Endothelial cell of umbilical vein (primary cell): ENCODE measurements around the gene C12orf43. TPM values are rescaled to one million over a fixed set of nuclear protein-coding genes. Genes with fewer than 3 reads are reported as not detected.
A peak's percentile ranks its signal among the peaks of the same experiment; 100 is the strongest.

Experiments
- BruUV-seq: library from RNA; stranded (reverse); fragments of 400-500 nt; replicated peaks from 2 replicates; lab custom pipeline; 2021; lab: Mats Ljungman, UMichigan
- CTCF ChIA-PET: fragments of 300-600, 350-600 bp; sonication (Branson Sonifier 250); formaldehyde crosslinking; loops from one replicate; lab custom pipeline; 2021; ENCODE audit warnings: antibody characterized with exemption, inconsistent platforms; lab: Charles Lee
- POLR2A ChIA-PET: fragments of 300-600, 350-600 bp; sonication (Branson Sonifier 250); formaldehyde crosslinking; loops from one replicate; lab custom pipeline; 2021; ENCODE audit warnings: antibody characterized with exemption, inconsistent platforms; lab: Charles Lee
- DNase-seq: peaks from one replicate; pipeline ENCODE4 v3.0.0-alpha.2; 2011; ENCODE audit warnings: low read depth, low spot score
- FAIRE-seq: peaks from 2 replicates; lab custom pipeline; 2011; peaks lifted over from hg19 to GRCh38; lab: Jason Lieb, UNC
- H2AFZ ChIP-seq: 2 replicates; pipeline ENCODE4 v1.6.0; 2012; ENCODE audit warnings: low read depth, low read length, control low read depth, inconsistent platforms
- H3K27ac ChIP-seq: 2 replicates; pipeline ENCODE4 v1.5.1; 2011; ENCODE audit warnings: low read depth, mild to moderate bottlenecking, control low read depth, low read length, moderate library complexity; ENCODE audit not compliant: insufficient read depth
- H3K27me3 ChIP-seq, 2 experiments: 2 replicates each; pipeline versions ENCODE4 v1.6.0 to v1.6.1; 2011; ENCODE audit warnings: low read length in 2 of 2, mixed read lengths in 1 of 2; ENCODE audit not compliant: control insufficient read depth in 2 of 2, insufficient read depth in 2 of 2
- H3K36me3 ChIP-seq, 2 experiments: 2 replicates in 1 of 2; 3 replicates in 1 of 2; pipeline ENCODE4 v1.5.1; 2011; ENCODE audit warnings: low read length in 2 of 2, mild to moderate bottlenecking in 1 of 2, moderate library complexity in 1 of 2; ENCODE audit not compliant: control insufficient read depth in 2 of 2, insufficient read depth in 2 of 2; ENCODE audit errors: extremely low read depth in 1 of 2
- H3K4me1 ChIP-seq: 3 replicates; pipeline ENCODE4 v1.5.1; 2011; ENCODE audit warnings: mild to moderate bottlenecking, low read length; ENCODE audit not compliant: control insufficient read depth, insufficient read depth; ENCODE audit errors: extremely low read depth
- H3K4me2 ChIP-seq: 2 replicates; pipeline ENCODE4 v1.6.1; 2011; ENCODE audit warnings: low read length, control low read depth, mixed read lengths; ENCODE audit not compliant: insufficient read depth
- H3K4me3 ChIP-seq, 3 experiments: fragments of 200-600 bp in 1 of 3; sonication (generic), shearing (Covaris generic) in 1 of 3; replicated peaks in 1 of 3; 2 replicates each; pipeline ENCODE4 v1.5.1; 2011 to 2016; ENCODE audit warnings: control low read depth in 3 of 3, low read length in 3 of 3, mild to moderate bottlenecking in 2 of 3, inconsistent platforms in 1 of 3, low read depth in 1 of 3, moderate library complexity in 1 of 3; ENCODE audit not compliant: insufficient read depth in 1 of 3
- H3K79me2 ChIP-seq: 2 replicates; pipeline ENCODE4 v1.6.0; 2012; ENCODE audit warnings: low read length, inconsistent platforms; ENCODE audit not compliant: control insufficient read depth, insufficient read depth
- H3K9ac ChIP-seq: replicated peaks from 2 replicates; pipeline ENCODE3; 2011; ENCODE audit warnings: low read length, control low read depth; ENCODE audit not compliant: insufficient read depth; ENCODE audit errors: extremely low read depth
- H3K9me1 ChIP-seq: replicated peaks from 3 replicates; pipeline ENCODE4 v1.6.0; 2011; ENCODE audit warnings: mild to moderate bottlenecking, low read length; ENCODE audit not compliant: control insufficient read depth, insufficient read depth; ENCODE audit errors: extremely low read depth
- H3K9me3 ChIP-seq: replicated peaks from 2 replicates; pipeline ENCODE4 v1.5.1; 2012; ENCODE audit warnings: low read length, inconsistent platforms; ENCODE audit not compliant: control insufficient read depth, insufficient read depth
- H4K20me1 ChIP-seq: replicated peaks from 2 replicates; pipeline ENCODE3; 2011; ENCODE audit warnings: mild to moderate bottlenecking, low read length; ENCODE audit not compliant: control insufficient read depth, insufficient read depth; ENCODE audit errors: extremely low read depth
- JUN ChIP-seq: IDR thresholded peaks from 2 replicates; pipeline ENCODE4 v1.6.1; 2011; ENCODE audit warnings: borderline replicate concordance, low read depth; ENCODE audit not compliant: insufficient read length, insufficient read depth
- dilution Hi-C: fragments of 300-500 bp; cut with MboI; formaldehyde crosslinking; loops from one replicate; pipeline ENCODE4 v1.15.0; 2019; ENCODE audit warnings: low sequenced_read_pairs; ENCODE audit not compliant: extremely low pct_ligation_motif_present
- intact Hi-C: fragments of 100-400 bp; cut with micrococcal nuclease; formaldehyde crosslinking; loops from one replicate; pipeline ENCODE4 v1.10.0; 2022
- polyA plus RNA-seq, 4 experiments: library from polyadenylated mRNA; depleted of rRNA in 3 of 4; stranded (reverse) in 3 of 4; unstranded in 1 of 4; fragments of >200 nt; gene quantifications; 2 replicates each; pipeline versions ENCODE4 v1.2.1 to v1.2.3, GENCODE V29; 2011 to 2012; ENCODE audit warnings: missing spikeins in 1 of 4
- total RNA-seq: library from RNA; stranded (reverse); gene quantifications from 2 replicates; pipeline ENCODE4 v1.2.3, GENCODE V29; 2021
- TF ChIP-seq, protein P1 (sequence below), 2 donors: IDR thresholded peaks; 1 replicate in 1 of 2; 2 replicates in 1 of 2; pipeline ENCODE4 v1.5.1; 2011; ENCODE audit warnings: low read length in 2 of 2, mild to moderate bottlenecking in 2 of 2, moderate library complexity in 2 of 2, control low read depth in 1 of 2, inconsistent platforms in 1 of 2, low read depth in 1 of 2; ENCODE audit not compliant: insufficient read depth in 1 of 2; ENCODE audit errors: extremely low read depth in 1 of 2
- TF ChIP-seq, protein P2 (sequence below): IDR thresholded peaks from 2 replicates; pipeline ENCODE4 v1.6.1; 2011; ENCODE audit not compliant: insufficient read depth, insufficient read length

Gene C12orf43
- total and polyA plus RNA-seq, 2 donors (not counting 3 experiments of a cell fraction or from before 2014, with no cell fraction given) = 12.3 to 24.7 TPM

DNA sequence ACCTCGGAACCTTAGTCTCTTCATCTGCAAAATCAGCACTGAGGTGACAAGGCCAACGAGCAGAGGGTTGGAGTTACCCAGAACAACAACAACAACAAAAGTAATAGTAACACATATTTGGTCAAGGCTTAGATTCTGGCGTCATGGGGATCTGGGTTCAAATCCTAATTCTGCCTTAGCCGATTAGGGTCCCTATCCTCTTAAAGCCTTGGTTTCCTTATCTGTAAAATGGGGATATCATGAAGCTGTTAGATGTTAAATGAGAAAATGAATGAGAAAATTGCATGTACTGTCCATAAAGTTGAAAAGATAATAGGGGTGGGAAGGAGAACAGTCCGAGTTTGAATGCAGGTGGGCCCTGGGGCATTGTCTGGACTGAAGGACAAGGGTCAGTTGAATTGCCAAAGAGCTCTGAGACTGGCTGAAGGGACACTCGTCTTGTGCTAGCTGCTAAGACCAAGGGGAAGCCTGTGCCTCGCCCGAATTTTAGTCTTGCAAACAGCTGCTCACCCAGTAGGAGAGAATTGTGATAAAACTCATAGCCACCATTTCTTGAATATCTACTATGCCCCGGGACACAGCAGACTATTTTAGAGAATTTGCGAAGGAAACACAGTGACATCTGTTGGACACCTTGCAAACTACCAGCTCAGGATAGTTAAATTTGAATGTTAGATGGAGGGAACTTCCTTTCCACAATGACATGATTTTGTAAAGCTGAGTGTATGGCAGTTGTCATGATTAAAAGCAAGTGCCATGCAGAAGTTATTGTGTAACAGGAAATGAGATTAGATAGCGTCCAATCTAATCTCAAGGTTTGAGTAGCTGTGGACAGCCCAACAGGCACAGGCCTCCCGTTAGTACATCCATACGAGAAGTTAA, 44.7 kb downstream of the C12orf43 start:
- Histone ChIP-seq H3K9ac (no peak overlapping the region), H4K20me1 (no peaks in the 10 kb centered on the region), H3K9me1 (no peaks in the 10 kb centered on the region), H3K27me3 (no peaks in the 10 kb centered on the region), H3K4me3 (no peak overlapping the region), H3K79me2 (no peaks in the 10 kb centered on the region), H3K27ac (no peak overlapping the region), H2AFZ (no peak overlapping the region), H3K9me3 (no peaks in the 10 kb centered on the region), H3K36me3 (no peaks in the 10 kb centered on the region), H3K4me2 (no peak overlapping the region), H3K4me1 (no peaks in the 10 kb centered on the region)
- intact Hi-C loops (loop anchor here (1.0 to 5.0 kb wide), 5 partner anchors 114 to 388 kb away; partner anchors contain the start of gene ACADS), dilution Hi-C loops (no loop called here)
- peak; percentile 58 for DNase-seq
- TF ChIP-seq, protein P1, sequence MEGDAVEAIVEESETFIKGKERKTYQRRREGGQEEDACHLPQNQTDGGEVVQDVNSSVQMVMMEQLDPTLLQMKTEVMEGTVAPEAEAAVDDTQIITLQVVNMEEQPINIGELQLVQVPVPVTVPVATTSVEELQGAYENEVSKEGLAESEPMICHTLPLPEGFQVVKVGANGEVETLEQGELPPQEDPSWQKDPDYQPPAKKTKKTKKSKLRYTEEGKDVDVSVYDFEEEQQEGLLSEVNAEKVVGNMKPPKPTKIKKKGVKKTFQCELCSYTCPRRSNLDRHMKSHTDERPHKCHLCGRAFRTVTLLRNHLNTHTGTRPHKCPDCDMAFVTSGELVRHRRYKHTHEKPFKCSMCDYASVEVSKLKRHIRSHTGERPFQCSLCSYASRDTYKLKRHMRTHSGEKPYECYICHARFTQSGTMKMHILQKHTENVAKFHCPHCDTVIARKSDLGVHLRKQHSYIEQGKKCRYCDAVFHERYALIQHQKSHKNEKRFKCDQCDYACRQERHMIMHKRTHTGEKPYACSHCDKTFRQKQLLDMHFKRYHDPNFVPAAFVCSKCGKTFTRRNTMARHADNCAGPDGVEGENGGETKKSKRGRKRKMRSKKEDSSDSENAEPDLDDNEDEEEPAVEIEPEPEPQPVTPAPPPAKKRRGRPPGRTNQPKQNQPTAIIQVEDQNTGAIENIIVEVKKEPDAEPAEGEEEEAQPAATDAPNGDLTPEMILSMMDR (IDR thresholded peaks at IDR 0.05; ENCODE audit: extremely low read depth in 1 of 2, insufficient read depth in 1 of 2, low read depth in 1 of 2, low read length in 2 of 2) = peak; percentile 54 to 58
- no peak for TF ChIP-seq JUN
- no TSS peak for BruUV-seq
- CTCF ChIA-PET = interaction anchor here (0.6 to 4.0 kb wide), 62 partner anchors 8 to 645 kb away, joined by 3 to 99 read pairs (median 4); partner anchors contain the start of genes ACADS, MLEC, POP5 and UNC119B
- peak; percentile 78 for FAIRE-seq
- POLR2A ChIA-PET = no interaction called here

DNA sequence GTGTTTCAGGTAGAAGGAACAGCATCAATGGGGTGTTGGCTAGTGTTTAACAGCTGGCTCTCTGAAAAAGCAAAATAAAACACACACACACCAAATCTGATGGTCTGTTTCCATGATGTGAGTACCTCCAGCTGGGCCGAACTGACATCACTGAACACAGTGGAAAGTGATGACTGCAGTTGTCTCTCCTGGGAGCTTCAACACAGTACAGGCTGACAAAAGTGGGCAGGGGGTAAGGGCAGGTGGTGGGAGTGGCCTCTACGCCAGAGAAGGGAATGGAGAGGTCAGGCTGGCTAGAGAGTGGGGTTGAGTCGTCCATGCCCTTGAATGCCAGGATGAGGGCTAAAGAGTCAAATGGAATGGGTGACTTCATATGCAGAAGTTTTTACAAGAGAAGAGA, 46.0 kb downstream of the C12orf43 start:
- POLR2A ChIA-PET = no interaction called here
- Histone ChIP-seq H2AFZ (no peak overlapping the region), H3K9ac (no peak overlapping the region), H3K9me3 (no peaks in the 10 kb centered on the region), H3K27me3 (no peaks in the 10 kb centered on the region), H4K20me1 (no peaks in the 10 kb centered on the region), H3K79me2 (no peaks in the 10 kb centered on the region), H3K4me2 (no peak overlapping the region), H3K4me1 (no peaks in the 10 kb centered on the region), H3K9me1 (no peaks in the 10 kb centered on the region), H3K27ac (no peak overlapping the region), H3K36me3 (no peaks in the 10 kb centered on the region), H3K4me3 (no peak overlapping the region)
- no peak for FAIRE-seq
- CTCF ChIA-PET = interaction anchor here (1.3 to 4.0 kb wide), 2 partner anchors 321 to 388 kb away, joined by 3 to 99 read pairs; partner anchors contain the start of gene POP5
- no TSS peak for BruUV-seq
- dilution Hi-C loops = no loop called here
- intact Hi-C loops = loop anchor here (5.0 kb wide), 1 partner anchor 243 kb away; the partner anchor contains the start of gene ACADS
- TF ChIP-seq, protein P2, sequence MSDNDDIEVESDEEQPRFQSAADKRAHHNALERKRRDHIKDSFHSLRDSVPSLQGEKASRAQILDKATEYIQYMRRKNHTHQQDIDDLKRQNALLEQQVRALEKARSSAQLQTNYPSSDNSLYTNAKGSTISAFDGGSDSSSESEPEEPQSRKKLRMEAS = no peak
- no peak for TF ChIP-seq JUN
- DNase-seq = no peak
